ENCODE data around the gene CEP192.

GRCh38 chr18:12995952-12996477 lies 4.9 kb downstream of the CEP192 start:
- TF ChIP-seq, protein P1, sequence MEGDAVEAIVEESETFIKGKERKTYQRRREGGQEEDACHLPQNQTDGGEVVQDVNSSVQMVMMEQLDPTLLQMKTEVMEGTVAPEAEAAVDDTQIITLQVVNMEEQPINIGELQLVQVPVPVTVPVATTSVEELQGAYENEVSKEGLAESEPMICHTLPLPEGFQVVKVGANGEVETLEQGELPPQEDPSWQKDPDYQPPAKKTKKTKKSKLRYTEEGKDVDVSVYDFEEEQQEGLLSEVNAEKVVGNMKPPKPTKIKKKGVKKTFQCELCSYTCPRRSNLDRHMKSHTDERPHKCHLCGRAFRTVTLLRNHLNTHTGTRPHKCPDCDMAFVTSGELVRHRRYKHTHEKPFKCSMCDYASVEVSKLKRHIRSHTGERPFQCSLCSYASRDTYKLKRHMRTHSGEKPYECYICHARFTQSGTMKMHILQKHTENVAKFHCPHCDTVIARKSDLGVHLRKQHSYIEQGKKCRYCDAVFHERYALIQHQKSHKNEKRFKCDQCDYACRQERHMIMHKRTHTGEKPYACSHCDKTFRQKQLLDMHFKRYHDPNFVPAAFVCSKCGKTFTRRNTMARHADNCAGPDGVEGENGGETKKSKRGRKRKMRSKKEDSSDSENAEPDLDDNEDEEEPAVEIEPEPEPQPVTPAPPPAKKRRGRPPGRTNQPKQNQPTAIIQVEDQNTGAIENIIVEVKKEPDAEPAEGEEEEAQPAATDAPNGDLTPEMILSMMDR (IDR thresholded peaks at IDR 0.05; ENCODE audit: low read depth, low read length) = no peak
- no peak for TF ChIP-seq EZH2phosphoT487 (IDR thresholded peaks at IDR 0.05; ENCODE audit: low read depth)
